ENCODE data around the gene PNPLA2. TPM values are rescaled to one million over a fixed set of nuclear protein-coding genes. Genes with fewer than 3 reads are reported as not detected.

The PNPLA2 gene
- total and polyA plus RNA-seq, 10 of the 15 experiments (the other 5 are each of a cell fraction or from before 2014, with no cell fraction given) = 0.19 to 34.0 (median 8.1) TPM

- no TSS peak for BruUV-seq (replicated peaks)
- in situ Hi-C loops (cut with MboI) = no loop called here
- ChIA-PET RAD21 (ENCODE audit: unreplicated experiment) (no interaction called here), SMC1A (ENCODE audit: uncharacterized antibody, unreplicated experiment) (no interaction called here), CTCF (interaction anchor here (0.7 to 1.4 kb wide), 3 partner anchors 21 to 45 kb away, joined by 3 to 4 read pairs (median 3); no protein-coding TSS in a partner anchor), POLR2A (no interaction called here)
- Histone ChIP-seq H3K36me3 (ENCODE audit: control insufficient read depth in 2 of 2, insufficient read depth in 2 of 2, low read length in 1 of 2) (peaks cover 0 to 11% of the 10 kb centered on the region in 2 experiments; a peak in 2 of 4 replicates), H3K4me3 (peak within 1 kb of the TSS; percentile 97), H3K9ac (ENCODE audit: control insufficient read depth, insufficient read depth, low read length) (peak within 1 kb of the TSS; percentile 79), H3K79me2 (ENCODE audit: control insufficient read depth, insufficient read depth, low read length) (peaks cover 30% of the 10 kb centered on the region), H3K27me3 (replicated peaks in 1 of 2; ENCODE audit: control insufficient read depth in 2 of 2, insufficient read depth in 2 of 2, low read length in 1 of 2) (no peaks in the 10 kb centered on the region), H2AFZ (ENCODE audit: control insufficient read depth, low read depth, low read length) (peak within 1 kb of the TSS; percentile 92), H4K20me1 (ENCODE audit: control insufficient read depth, insufficient read depth) (no peaks in the 10 kb centered on the region), H3K27ac (ENCODE audit: control insufficient read depth, insufficient read depth) (peak within 1 kb of the TSS; percentile 85), H3K4me1 (ENCODE audit: control insufficient read depth, insufficient read depth, low read length) (peaks cover 15% of the 10 kb centered on the region), H3K4me2 (ENCODE audit: control insufficient read depth, insufficient read depth) (peak within 1 kb of the TSS; percentile 100), H3K9me3 (replicated peaks; ENCODE audit: control insufficient read depth, insufficient read depth, low read length) (no peaks in the 10 kb centered on the region)
- intact Hi-C loops (cut with micrococcal nuclease; ENCODE audit: unreplicated experiment) = loop anchor here (5.0 kb wide), 1 partner anchor 51 kb away; the partner anchor contains the start of gene TALDO1
- DNase-seq (ENCODE audit: low read depth, low spot score) (no peak), ATAC-seq (peak; percentile 70), FAIRE-seq (peak; percentile 27)
- WGBS (ENCODE audit: insufficient coverage, insufficient replicate concordance, low lambda C conversion rate, missing lambda C conversion rate) = 2% methylated on average over 25 of the region's 69 CpGs
- no peak for TF ChIP-seq RBBP5 (conservative IDR thresholded peaks at IDR 0.05)
- TF ChIP-seq NRF1 (conservative IDR thresholded peaks at IDR 0.05; ENCODE audit: low read depth, low read length) = no peak
- TF ChIP-seq NR2C2 (IDR thresholded peaks at IDR 0.05; ENCODE audit: borderline replicate concordance, control insufficient read depth, insufficient read length, low read depth) = no peak
- no peak for TF ChIP-seq KAT2A (conservative IDR thresholded peaks at IDR 0.05; ENCODE audit: control insufficient read depth, low read depth, low read length)
- TF ChIP-seq POLR2AphosphoS5 (IDR thresholded peaks at IDR 0.05; ENCODE audit: low read length) = no peak
- no peak for TF ChIP-seq RCOR1 (conservative IDR thresholded peaks at IDR 0.05; ENCODE audit: low read depth, low read length)
- TF ChIP-seq ATF7 (IDR thresholded peaks at IDR 0.05; ENCODE audit: low read depth) = no peak
- TF ChIP-seq TCF12 (IDR thresholded peaks at IDR 0.05; ENCODE audit: low read depth, low read length) = no peak
- TF ChIP-seq RAD21 (IDR thresholded peaks at IDR 0.05; ENCODE audit: insufficient read depth, low read depth, low read length) = peak; percentile 50
- no peak for TF ChIP-seq PRDM15 (CRISPR knock-in tag; IDR thresholded peaks at IDR 0.05)
- TF ChIP-seq MYC (IDR thresholded peaks at IDR 0.05; ENCODE audit: insufficient read depth, insufficient read length, insufficient replicate concordance, low read length, severe bottlenecking) = no peak
- no peak for TF ChIP-seq HDAC6 (IDR thresholded peaks at IDR 0.05; ENCODE audit: unreplicated experiment)
- no peak for TF ChIP-seq ATF3 (IDR thresholded peaks at IDR 0.05; ENCODE audit: borderline replicate concordance, extremely low read depth, low read depth, low read length)
- peak; percentile 93 for TF ChIP-seq BACH1 (IDR thresholded peaks at IDR 0.05; ENCODE audit: borderline replicate concordance)
- TF ChIP-seq DPF2 (IDR thresholded peaks at IDR 0.05) = peak; percentile 39; the same call in 1 of the 2 replicates
- TF ChIP-seq WRNIP1 (IDR thresholded peaks at IDR 0.05; ENCODE audit: borderline replicate concordance, low read depth, low read length) = no peak
- no peak for TF ChIP-seq SP1 (IDR thresholded peaks at IDR 0.05; ENCODE audit: low read depth, low read length)
- no peak for TF ChIP-seq PBX3 (IDR thresholded peaks at IDR 0.05; ENCODE audit: insufficient replicate concordance, low read depth, low read length)
- no peak for TF ChIP-seq EED (IDR thresholded peaks at IDR 0.05; ENCODE audit: low read depth)
- TF ChIP-seq PML (IDR thresholded peaks at IDR 0.05; ENCODE audit: low read length) = no peak
- no peak for TF ChIP-seq ZNF622 (IDR thresholded peaks at IDR 0.05)
These were observed 20.5 kb upstream of the PNPLA2 start, which contains the start of gene SLC25A22 for GRCh38 chr11:798093-798713. Gene SLC25A22 (minus strand): TSS chr11:798281. CDS start chr11:795006, 3,275 bp downstream.

Measured in GM12878 (cell line).